PC-3 (cell line): ENCODE data around the gene FOXQ1. TPM values are rescaled to one million over a fixed set of nuclear protein-coding genes. Genes with fewer than 3 reads are reported as not detected.

ENCODE experiments used
- ATAC-seq: fragments of 200-7000 bp; cut with Tn5 transposase; 2 replicates; pipeline ENCODE4 v1.9.1; 2020; ENCODE audit warnings: mild to moderate bottlenecking, moderate library complexity
- BruUV-seq: library from RNA; stranded (reverse); fragments of 400-500 nt; replicated peaks from 2 replicates; lab custom pipeline; 2021; lab: Mats Ljungman, UMichigan
- CTCF ChIA-PET: fragments of 300-600 bp; sonication (Branson Sonifier 250); formaldehyde crosslinking; loops from one replicate; lab custom pipeline; 2022; ENCODE audit warnings: antibody characterized with exemption; lab: Charles Lee
- POLR2A ChIA-PET: fragments of 300-600 bp; sonication (Branson Sonifier 250); formaldehyde crosslinking; loops from one replicate; lab custom pipeline; 2022; ENCODE audit warnings: antibody characterized with exemption; ENCODE audit not compliant: unreplicated experiment; lab: Charles Lee
- DNase-seq: peaks from one replicate; pipeline ENCODE4 v3.0.0-alpha.2; 2015
- H2AFZ ChIP-seq: fragments of 300-600 bp; sonication (generic); 2 replicates; pipeline ENCODE4 v1.6.0; 2016; ENCODE audit warnings: antibody characterized with exemption, low read length
- H3F3A ChIP-seq: fragments of 300-600 bp; sonication (generic); one replicate; pipeline ENCODE4 v1.6.0; 2017; ENCODE audit warnings: antibody characterized with exemption, low read length, control low read depth, mild to moderate bottlenecking; ENCODE audit not compliant: unreplicated experiment
- H3K27ac ChIP-seq: fragments of 300-600 bp; sonication (generic); 2 replicates; pipeline ENCODE4 v1.5.1; 2016; ENCODE audit warnings: mild to moderate bottlenecking, low read length
- H3K27me3 ChIP-seq: fragments of 300-600 bp; sonication (generic); 2 replicates; pipeline ENCODE4 v1.6.1; 2016; ENCODE audit warnings: low read length, mixed read lengths
- H3K36me3 ChIP-seq: fragments of 300-600 bp; sonication (generic); 2 replicates; pipeline ENCODE4 v1.6.1; 2016; ENCODE audit warnings: low read depth, mixed run types, low read length, mixed read lengths
- H3K4me1 ChIP-seq: fragments of 300-600 bp; sonication (generic); 2 replicates; pipeline ENCODE4 v1.5.1; 2016; ENCODE audit warnings: low read length; ENCODE audit not compliant: insufficient read depth
- H3K4me2 ChIP-seq: fragments of 300-600 bp; sonication (generic); 2 replicates; pipeline ENCODE4 v1.6.0; 2016; ENCODE audit warnings: low read length
- H3K4me3 ChIP-seq: fragments of 300-600 bp; sonication (generic); 2 replicates; pipeline ENCODE4 v1.5.1; 2016; ENCODE audit warnings: mild to moderate bottlenecking, low read length, mixed read lengths
- H3K79me2 ChIP-seq: fragments of 300-600 bp; sonication (generic); 2 replicates; pipeline ENCODE4 v1.6.1; 2017; ENCODE audit warnings: low read length, mixed read lengths
- H3K9ac ChIP-seq: fragments of 300-600 bp; sonication (generic); 2 replicates; pipeline ENCODE4 v1.6.0; 2016; ENCODE audit warnings: mild to moderate bottlenecking, low read length
- H3K9me2 ChIP-seq: fragments of 300-600 bp; sonication (generic); replicated peaks from 2 replicates; pipeline ENCODE4 v1.6.1; 2016; ENCODE audit warnings: mixed run types, low read length, mixed read lengths
- H3K9me3 ChIP-seq: fragments of 300-600 bp; sonication (generic); 2 replicates; pipeline ENCODE4 v1.6.1; 2016; ENCODE audit warnings: low read length, mixed read lengths
- H4K20me1 ChIP-seq: fragments of 300-600 bp; sonication (generic); 2 replicates; pipeline ENCODE4 v1.6.1; 2016; ENCODE audit warnings: low read length, mixed read lengths
- CTCF ChIP-seq: fragments of 300-600 bp; sonication (generic); conservative IDR thresholded peaks from 2 replicates; pipeline ENCODE4 v1.5.1; 2017; ENCODE audit warnings: antibody characterized with exemption, low read depth, mild to moderate bottlenecking, low read length
- EZH2 ChIP-seq: fragments of 300-600 bp; sonication (generic); IDR thresholded peaks from one replicate; pipeline ENCODE4 v1.6.1; 2017; ENCODE audit warnings: antibody characterized with exemption, mild to moderate bottlenecking, low read length; ENCODE audit not compliant: unreplicated experiment
- EZH2phosphoT487 ChIP-seq: fragments of 300-600 bp; sonication (generic); IDR thresholded peaks from 2 replicates; pipeline ENCODE4 v1.6.1; 2018; ENCODE audit warnings: mild to moderate bottlenecking, antibody characterized with exemption, low read length, borderline replicate concordance
- intact Hi-C: fragments of 100-400 bp; cut with micrococcal nuclease; formaldehyde crosslinking; loops from 2 replicates; pipeline ENCODE4 v1.9.0; 2023
- total RNA-seq: library from RNA; depleted of rRNA; stranded (reverse); fragments of >200 nt; gene quantifications from 2 replicates; pipeline ENCODE4 v1.2.3, GENCODE V29; 2014

Gene FOXQ1
- total RNA-seq, 1 experiment from 2014 or later = 7.5 TPM

GRCh38 chr6:1295420-1295819 lies 16.5 kb upstream of the FOXQ1 start:
- peak overlapping the region; percentile 24; the same call in 1 of the 2 replicates for H3K27ac ChIP-seq
- intact Hi-C loops = no loop called here
- no peaks in the 10 kb centered on the region for H3K79me2 ChIP-seq
- no peaks in the 10 kb centered on the region for H3K9me3 ChIP-seq
- H3K4me2 ChIP-seq = peak overlapping the region; percentile 59; the same call in 1 of the 2 replicates
- no peak overlapping the region for H3K4me3 ChIP-seq
- no peaks in the 10 kb centered on the region for H4K20me1 ChIP-seq
- ChIA-PET CTCF (no interaction called here), POLR2A (no interaction called here)
- H3K9me2 ChIP-seq = no peaks in the 10 kb centered on the region
- ATAC-seq = no peak
- no peaks in the 10 kb centered on the region for H3K36me3 ChIP-seq
- no peak overlapping the region for H3K9ac ChIP-seq
- peaks cover 18% of the 10 kb centered on the region for H3K4me1 ChIP-seq
- no peak for DNase-seq
- H3F3A ChIP-seq = no peaks in the 10 kb centered on the region
- no peaks in the 10 kb centered on the region for H3K27me3 ChIP-seq
- no peak overlapping the region for H2AFZ ChIP-seq
- BruUV-seq = no TSS peak
- TF ChIP-seq EZH2 = no peak
- no peak for TF ChIP-seq EZH2phosphoT487
- TF ChIP-seq CTCF = no peak

GRCh38 chr6:1296079-1296478 lies 15.8 kb upstream of the FOXQ1 start:
- peak overlapping the region; percentile 59 for H3K4me2 ChIP-seq
- CTCF ChIA-PET = no interaction called here
- TF ChIP-seq CTCF (no peak), EZH2 (no peak), EZH2phosphoT487 (no peak)
- no peaks in the 10 kb centered on the region for H3K79me2 ChIP-seq
- H3F3A ChIP-seq = no peaks in the 10 kb centered on the region
- no peaks in the 10 kb centered on the region for H3K36me3 ChIP-seq
- H4K20me1 ChIP-seq = no peaks in the 10 kb centered on the region
- POLR2A ChIA-PET = no interaction called here
- BruUV-seq = no TSS peak
- no peak overlapping the region for H3K9ac ChIP-seq
- ATAC-seq = peak; percentile 67
- H3K9me2 ChIP-seq = no peaks in the 10 kb centered on the region
- intact Hi-C loops = no loop called here
- no peaks in the 10 kb centered on the region for H3K9me3 ChIP-seq
- peak overlapping the region; percentile 54 for H3K27ac ChIP-seq
- peak overlapping the region; percentile 14; the same call in 1 of the 2 replicates for H3K4me3 ChIP-seq
- peak; percentile 73 for DNase-seq
- H3K27me3 ChIP-seq = no peaks in the 10 kb centered on the region
- peaks cover 18% of the 10 kb centered on the region for H3K4me1 ChIP-seq
- H2AFZ ChIP-seq = no peak overlapping the region

- CTCF ChIA-PET = no interaction called here
- no peak overlapping the region for H3K9ac ChIP-seq
- H3F3A ChIP-seq = no peaks in the 10 kb centered on the region
- no peaks in the 10 kb centered on the region for H3K9me3 ChIP-seq
- no peaks in the 10 kb centered on the region for H3K79me2 ChIP-seq
- DNase-seq (peak; percentile 67), ATAC-seq (peak; percentile 96)
- no peaks in the 10 kb centered on the region for H3K36me3 ChIP-seq
- H3K27me3 ChIP-seq = no peaks in the 10 kb centered on the region
- H3K4me2 ChIP-seq = peak overlapping the region; percentile 59
- no peak overlapping the region for H2AFZ ChIP-seq
- H3K9me2 ChIP-seq = no peaks in the 10 kb centered on the region
- peak overlapping the region; percentile 54 for H3K27ac ChIP-seq
- intact Hi-C loops = no loop called here
- TF ChIP-seq EZH2phosphoT487 = no peak
- no peak for TF ChIP-seq EZH2
- TF ChIP-seq CTCF = no peak
- POLR2A ChIA-PET = interaction anchor here (0.6 kb wide), 1 partner anchor 9 kb away, joined by 3 read pairs; no protein-coding TSS in a partner anchor
- H4K20me1 ChIP-seq = no peaks in the 10 kb centered on the region
- peaks cover 18% of the 10 kb centered on the region for H3K4me1 ChIP-seq
- BruUV-seq = no TSS peak
- H3K4me3 ChIP-seq = peak overlapping the region; percentile 14; the same call in 1 of the 2 replicates
These were observed 15.4 kb upstream of the FOXQ1 start for GRCh38 chr6:1296542-1296941.
